Loucy (cell line): ENCODE data around the gene NPHP4.

Source experiments
- H2AFZ ChIP-seq: fragments of 200-600 bp; sonication (generic); 2 replicates; pipeline ENCODE4 v1.6.0; 2016; ENCODE audit warnings: antibody characterized with exemption, mild to moderate bottlenecking, low read length, moderate library complexity
- H3F3A ChIP-seq: fragments of 200-600 bp; 2 replicates; pipeline ENCODE4 v1.6.0; 2016; ENCODE audit warnings: antibody characterized with exemption, low read depth, mild to moderate bottlenecking
- H3K27me3 ChIP-seq: fragments of 200-600 bp; sonication (generic); 2 replicates; pipeline ENCODE4 v1.6.1; 2014; ENCODE audit warnings: low read length, mild to moderate bottlenecking; ENCODE audit not compliant: insufficient read depth, poor library complexity, severe bottlenecking
- H3K36me3 ChIP-seq: fragments of 200-600 bp; sonication (generic); 2 replicates; pipeline ENCODE4 v1.6.1; 2016; ENCODE audit warnings: low read length; ENCODE audit not compliant: insufficient read depth
- H3K4me1 ChIP-seq: fragments of 200-600 bp; sonication (generic); 2 replicates; pipeline ENCODE4 v1.5.1; 2014; ENCODE audit warnings: low read length, mild to moderate bottlenecking; ENCODE audit not compliant: insufficient read depth, poor library complexity, severe bottlenecking
- H3K4me2 ChIP-seq: fragments of 200-600 bp; sonication (generic); 2 replicates; pipeline ENCODE4 v1.6.0; 2014; ENCODE audit warnings: antibody characterized with exemption, low read length, low read depth, mild to moderate bottlenecking; ENCODE audit not compliant: poor library complexity, severe bottlenecking
- H3K4me3 ChIP-seq: fragments of 200-600 bp; sonication (generic); 2 replicates; pipeline ENCODE4 v1.5.1; 2014; ENCODE audit warnings: low read length, mild to moderate bottlenecking, mixed read lengths; ENCODE audit not compliant: poor library complexity, severe bottlenecking
- H3K79me2 ChIP-seq: fragments of 200-600 bp; sonication (generic); 2 replicates; pipeline ENCODE4 v1.6.1; 2014; ENCODE audit warnings: low read length; ENCODE audit not compliant: insufficient read depth
- H3K9ac ChIP-seq: fragments of 200-600 bp; sonication (generic); 2 replicates; pipeline ENCODE4 v1.6.0; 2014; ENCODE audit warnings: mild to moderate bottlenecking, low read depth, low read length, moderate library complexity; ENCODE audit not compliant: poor library complexity, severe bottlenecking
- H3K9me2 ChIP-seq: fragments of 200-600 bp; sonication (generic); replicated peaks from 2 replicates; pipeline ENCODE4 v1.6.1; 2016; ENCODE audit warnings: low read depth, low read length, mixed read lengths
- H3K9me3 ChIP-seq: fragments of 200-600 bp; sonication (generic); 2 replicates; pipeline ENCODE4 v1.6.1; 2014; ENCODE audit warnings: mild to moderate bottlenecking, antibody characterized with exemption, low read length, low read depth; ENCODE audit not compliant: insufficient read depth
- H4K20me1 ChIP-seq: fragments of 200-600 bp; sonication (generic); 2 replicates; pipeline ENCODE4 v1.6.0; 2014; ENCODE audit warnings: antibody characterized with exemption, low read length, mild to moderate bottlenecking; ENCODE audit not compliant: insufficient read depth, poor library complexity, severe bottlenecking
- CTCF ChIP-seq: fragments of 200-600 bp; sonication (generic); conservative IDR thresholded peaks from 2 replicates; pipeline ENCODE4 v1.5.1; 2014; ENCODE audit warnings: mild to moderate bottlenecking, antibody characterized with exemption, low read length
- EZH2phosphoT487 ChIP-seq: fragments of 200-600 bp; IDR thresholded peaks from 2 replicates; pipeline ENCODE4 v1.6.1; 2018; ENCODE audit warnings: antibody characterized with exemption, mild to moderate bottlenecking, moderate library complexity, borderline replicate concordance

The NPHP4 gene

GRCh38 chr1:5945445-5945844 is 46.8 kb downstream of the NPHP4 start:
- no peaks in the 10 kb centered on the region for H3K4me1 ChIP-seq
- H3K9me3 ChIP-seq = no peaks in the 10 kb centered on the region
- no peak overlapping the region for H2AFZ ChIP-seq
- no peaks in the 10 kb centered on the region for H3K27me3 ChIP-seq
- no peaks in the 10 kb centered on the region for H3K79me2 ChIP-seq
- no peaks in the 10 kb centered on the region for H3K9me2 ChIP-seq
- H3K4me3 ChIP-seq = no peak overlapping the region
- H3K9ac ChIP-seq = no peak overlapping the region
- no peaks in the 10 kb centered on the region for H3F3A ChIP-seq
- no peak for TF ChIP-seq CTCF
- no peak for TF ChIP-seq EZH2phosphoT487
- H3K4me2 ChIP-seq = no peak overlapping the region
- peaks cover 17% of the 10 kb centered on the region; the same call in 1 of the 2 replicates for H3K36me3 ChIP-seq
- no peaks in the 10 kb centered on the region for H4K20me1 ChIP-seq

GRCh38 chr1:5944843-5945167 is 47.4 kb downstream of the NPHP4 start:
- H3K4me1 ChIP-seq = no peaks in the 10 kb centered on the region
- H3K4me3 ChIP-seq = no peak overlapping the region
- no peak overlapping the region for H3K9ac ChIP-seq
- TF ChIP-seq EZH2phosphoT487 (no peak), CTCF (no peak)
- H3K79me2 ChIP-seq = no peaks in the 10 kb centered on the region
- no peak overlapping the region for H2AFZ ChIP-seq
- no peaks in the 10 kb centered on the region for H4K20me1 ChIP-seq
- H3K36me3 ChIP-seq = peaks cover 17% of the 10 kb centered on the region; the same call in 1 of the 2 replicates
- no peak overlapping the region for H3K4me2 ChIP-seq
- no peaks in the 10 kb centered on the region for H3K9me3 ChIP-seq
- no peaks in the 10 kb centered on the region for H3K9me2 ChIP-seq
- H3K27me3 ChIP-seq = no peaks in the 10 kb centered on the region
- no peaks in the 10 kb centered on the region for H3F3A ChIP-seq

- Histone ChIP-seq H3K4me1 (no peaks in the 10 kb centered on the region), H3K9me3 (no peaks in the 10 kb centered on the region), H3K4me2 (no peak overlapping the region), H4K20me1 (no peaks in the 10 kb centered on the region), H3K9ac (no peak overlapping the region), H2AFZ (no peak overlapping the region), H3K4me3 (no peak overlapping the region), H3K79me2 (no peaks in the 10 kb centered on the region), H3K36me3 (peaks cover 17% of the 10 kb centered on the region; the same call in 1 of the 2 replicates), H3F3A (no peaks in the 10 kb centered on the region), H3K9me2 (no peaks in the 10 kb centered on the region), H3K27me3 (no peaks in the 10 kb centered on the region)
- TF ChIP-seq CTCF (no peak), EZH2phosphoT487 (no peak)
These were observed 47.9 kb downstream of the NPHP4 start for GRCh38 chr1:5944154-5944842.
